ENCODE data around the gene PAX2.
A peak's percentile ranks its signal among the peaks of the same experiment; 100 is the strongest.

The PAX2 gene

DNA sequence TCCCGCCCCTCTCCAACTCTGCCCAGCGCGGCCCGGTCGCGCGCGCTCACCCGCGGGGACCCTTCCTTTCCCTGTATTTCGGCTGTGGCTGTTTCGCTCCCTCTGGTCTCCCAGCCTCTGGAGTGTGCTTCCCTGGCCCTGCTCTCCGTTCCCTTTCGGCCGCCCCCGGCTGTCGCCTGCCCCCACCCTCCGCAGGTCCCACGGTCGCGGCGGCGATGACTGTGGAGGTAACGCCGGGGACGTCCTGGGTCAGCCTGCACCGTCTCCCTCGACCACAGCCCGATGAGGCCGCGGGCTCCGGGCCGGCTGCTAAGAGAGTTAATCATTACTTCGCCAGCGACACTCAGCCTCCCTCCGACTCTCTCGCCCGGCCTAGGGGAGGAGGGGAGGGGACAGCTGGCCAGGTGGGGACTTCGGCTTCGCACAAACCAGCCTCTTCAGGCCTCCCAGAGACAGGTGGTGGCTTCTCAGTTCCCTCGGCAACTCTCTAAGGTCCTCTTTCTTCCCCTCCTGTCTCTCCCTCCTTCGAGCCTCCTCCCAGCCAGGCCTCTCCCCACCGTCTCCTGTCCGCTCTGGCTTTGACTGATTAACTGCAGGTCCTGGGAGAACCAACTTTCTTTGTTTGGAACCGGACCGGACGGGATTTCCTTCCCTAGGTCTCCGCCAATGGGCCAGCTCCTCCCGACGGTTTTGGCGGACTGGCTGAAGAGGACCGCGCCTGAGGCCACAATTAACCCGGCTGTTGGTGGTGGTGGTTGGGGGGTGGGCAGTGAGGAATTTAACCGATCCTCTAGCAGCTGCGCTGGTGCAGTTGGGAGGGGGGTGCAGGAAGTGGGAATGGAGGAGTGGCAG is 5.6 kb upstream of the PAX2 start:
- DNase-seq (ENCODE audit: low spot score): no peak

DNA sequence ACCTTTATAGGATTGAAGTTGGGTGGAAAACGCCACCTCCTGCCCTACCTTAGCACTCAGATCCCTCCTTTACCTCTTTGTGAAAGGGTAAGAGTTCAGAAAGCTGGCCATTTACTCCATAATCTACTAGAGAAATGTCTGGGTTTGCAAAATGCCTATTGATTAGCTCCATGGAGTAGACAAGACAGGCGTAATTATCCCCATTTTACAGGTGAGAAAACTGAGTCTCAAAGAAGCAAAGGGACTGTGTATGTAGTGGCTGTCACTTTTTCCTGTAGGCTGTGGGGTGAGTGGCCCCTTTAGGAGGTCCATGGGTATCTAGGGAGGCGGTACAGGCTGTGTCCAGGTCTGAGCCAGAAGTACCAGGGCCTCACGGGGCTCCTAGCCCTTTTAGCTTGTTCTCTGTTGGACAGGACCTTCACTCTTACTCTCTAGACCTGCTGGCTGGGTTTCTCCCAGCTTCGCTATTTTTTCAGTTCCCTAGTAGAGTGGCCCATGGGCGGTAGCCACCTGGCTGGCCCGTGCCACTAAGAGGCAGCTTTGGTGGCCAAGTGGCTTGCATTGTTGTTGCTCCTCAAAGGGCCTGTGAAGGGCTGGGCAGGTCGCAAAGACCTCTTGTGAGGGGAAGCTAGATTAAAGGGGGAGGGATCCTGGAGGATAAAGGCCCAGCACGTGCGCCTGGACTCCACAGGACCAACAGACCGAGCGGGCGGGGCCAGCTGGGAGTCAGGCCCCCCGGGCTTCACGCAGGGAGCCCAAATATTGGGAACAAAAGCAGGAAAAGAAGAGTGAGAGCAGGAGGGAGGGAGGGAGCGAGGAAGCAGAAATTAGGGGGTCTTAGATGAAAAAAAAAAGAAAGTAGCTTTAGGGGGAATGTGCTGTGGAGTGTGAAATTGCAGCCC is 4.7 kb upstream of the PAX2 start:
- no peak for DNase-seq (ENCODE audit: low spot score)

GRCh38 chr10:100741378-100742075 is 3.9 kb upstream of the PAX2 start:
- no peak for DNase-seq (ENCODE audit: low spot score)

DNA sequence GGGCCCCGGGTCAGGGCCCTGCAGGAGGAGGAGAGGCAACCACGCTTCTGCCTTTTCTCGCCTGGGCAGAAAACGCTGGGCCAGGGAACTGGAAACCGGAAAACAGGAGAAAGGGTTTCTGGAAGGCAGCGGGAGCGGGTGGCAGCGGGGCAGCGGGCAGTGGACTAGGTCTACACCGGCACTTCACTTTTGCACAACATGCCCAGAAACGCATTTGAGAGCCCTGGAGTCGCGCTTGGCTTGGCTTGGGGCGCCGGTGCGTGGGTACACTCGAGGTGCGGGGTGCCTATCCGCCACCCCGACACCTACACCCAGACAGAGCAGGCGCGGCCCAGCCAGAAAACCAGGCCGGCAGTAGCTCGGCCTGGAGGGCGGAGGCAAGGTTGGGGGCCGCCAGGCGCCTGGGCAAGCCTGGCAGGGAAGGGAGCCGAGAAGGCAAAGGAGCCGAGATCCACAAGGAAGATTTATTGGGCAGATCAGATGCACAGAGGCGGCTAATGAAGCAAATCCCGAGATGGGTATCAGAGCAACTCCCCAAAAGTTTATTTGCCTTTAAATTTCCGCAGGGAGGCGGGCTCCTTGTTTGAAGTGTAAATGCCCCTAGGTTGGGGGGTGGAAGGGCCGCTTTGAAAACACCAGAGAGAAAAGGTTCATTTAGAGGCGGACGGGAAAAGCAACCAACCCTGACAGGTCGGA is 3.2 kb upstream of the PAX2 start:
- DNase-seq (ENCODE audit: low spot score): no peak

- no peak for DNase-seq (ENCODE audit: low spot score)
Observed at GRCh38 chr10:100742936-100743335, 2.4 kb upstream of the PAX2 start.

- DNase-seq (ENCODE audit: low spot score): peak; percentile 81
Observed at GRCh38 chr10:100743626-100744135, 1.7 kb upstream of the PAX2 start.

GRCh38 chr10:100744136-100744986 is 1.0 kb upstream of the PAX2 start:
- no peak for DNase-seq (ENCODE audit: low spot score)

DNA sequence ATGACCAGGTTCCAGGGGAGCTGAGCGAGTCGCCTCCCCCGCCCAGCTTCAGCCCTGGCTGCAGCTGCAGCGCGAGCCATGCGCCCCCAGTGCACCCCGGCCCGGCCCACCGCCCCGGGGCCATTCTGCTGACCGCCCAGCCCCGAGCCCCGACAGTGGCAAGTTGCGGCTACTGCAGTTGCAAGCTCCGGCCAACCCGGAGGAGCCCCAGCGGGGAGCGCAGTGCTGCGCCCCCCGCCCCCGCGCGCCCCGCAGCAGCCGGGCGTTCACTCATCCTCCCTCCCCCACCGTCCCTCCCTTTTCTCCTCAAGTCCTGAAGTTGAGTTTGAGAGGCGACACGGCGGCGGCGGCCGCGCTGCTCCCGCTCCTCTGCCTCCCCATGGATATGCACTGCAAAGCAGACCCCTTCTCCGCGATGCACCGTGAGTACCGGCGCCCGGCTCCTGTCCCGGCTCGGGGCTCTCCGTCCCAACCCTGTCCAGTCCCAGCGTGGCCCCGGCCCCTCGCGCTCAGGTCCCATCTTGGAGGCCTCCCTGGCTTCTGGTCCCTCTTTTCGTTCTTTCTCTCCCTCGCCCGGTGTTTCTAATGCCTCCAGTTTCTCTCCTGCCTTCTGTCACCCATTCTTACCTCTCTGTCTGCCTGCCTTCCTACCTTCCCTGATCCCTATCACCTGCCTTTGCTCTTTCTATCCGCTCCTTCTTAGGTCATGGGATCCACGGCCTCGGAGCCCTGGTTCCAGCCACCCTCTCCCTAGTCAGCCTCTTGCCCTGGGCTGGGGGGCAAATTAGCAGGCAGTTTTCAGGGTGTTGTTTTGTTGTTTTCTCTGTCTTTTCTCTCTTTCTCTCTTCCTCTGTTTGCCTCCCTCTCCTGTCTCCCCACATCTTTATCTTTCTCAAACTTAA is 751 bp downstream of the PAX2 start:
- no peak for DNase-seq (ENCODE audit: low spot score)

- no peak for DNase-seq (ENCODE audit: low spot score)
Observed at GRCh38 chr10:100746784-100747455, 1.5 kb downstream of the PAX2 start.

DNA sequence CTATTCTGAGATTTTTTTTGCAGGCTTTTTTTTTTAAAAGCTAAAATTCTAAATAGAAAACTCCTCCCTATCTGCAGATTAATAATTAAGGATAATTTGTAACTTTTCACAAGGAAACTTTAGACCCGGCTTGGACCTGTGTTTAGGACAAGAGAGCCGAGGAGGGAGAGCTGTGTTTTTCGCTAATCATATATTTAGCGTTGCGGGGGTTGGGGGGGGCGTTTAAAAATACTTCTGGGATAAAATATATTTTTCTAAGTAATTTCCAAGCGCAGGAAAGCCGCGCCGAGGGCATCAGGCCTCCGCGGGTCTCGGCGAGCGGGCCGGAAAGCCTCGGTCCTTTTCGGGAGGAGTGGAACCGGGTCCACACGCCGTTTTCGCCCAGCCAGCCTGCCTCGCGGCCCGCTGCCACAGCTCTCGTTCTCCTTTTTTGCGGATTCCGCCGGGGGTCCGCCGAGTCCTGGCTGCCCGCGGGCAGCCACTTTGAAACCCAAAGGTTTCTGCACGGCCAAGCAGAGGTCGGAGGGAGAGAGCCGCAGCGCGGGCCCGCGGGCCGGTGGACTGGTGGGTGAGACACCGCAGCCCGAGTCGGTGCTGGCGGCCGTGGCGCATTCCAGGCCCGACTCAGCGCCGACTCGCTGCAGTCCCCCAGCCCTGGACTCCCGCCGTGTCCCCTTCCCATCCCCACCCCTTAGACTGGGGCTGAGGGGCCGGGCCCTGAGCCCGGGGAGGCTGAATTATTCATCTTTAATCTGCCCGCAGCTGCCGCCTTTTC is 2.3 kb downstream of the PAX2 start:
- DNase-seq (ENCODE audit: low spot score): no peak

DNA sequence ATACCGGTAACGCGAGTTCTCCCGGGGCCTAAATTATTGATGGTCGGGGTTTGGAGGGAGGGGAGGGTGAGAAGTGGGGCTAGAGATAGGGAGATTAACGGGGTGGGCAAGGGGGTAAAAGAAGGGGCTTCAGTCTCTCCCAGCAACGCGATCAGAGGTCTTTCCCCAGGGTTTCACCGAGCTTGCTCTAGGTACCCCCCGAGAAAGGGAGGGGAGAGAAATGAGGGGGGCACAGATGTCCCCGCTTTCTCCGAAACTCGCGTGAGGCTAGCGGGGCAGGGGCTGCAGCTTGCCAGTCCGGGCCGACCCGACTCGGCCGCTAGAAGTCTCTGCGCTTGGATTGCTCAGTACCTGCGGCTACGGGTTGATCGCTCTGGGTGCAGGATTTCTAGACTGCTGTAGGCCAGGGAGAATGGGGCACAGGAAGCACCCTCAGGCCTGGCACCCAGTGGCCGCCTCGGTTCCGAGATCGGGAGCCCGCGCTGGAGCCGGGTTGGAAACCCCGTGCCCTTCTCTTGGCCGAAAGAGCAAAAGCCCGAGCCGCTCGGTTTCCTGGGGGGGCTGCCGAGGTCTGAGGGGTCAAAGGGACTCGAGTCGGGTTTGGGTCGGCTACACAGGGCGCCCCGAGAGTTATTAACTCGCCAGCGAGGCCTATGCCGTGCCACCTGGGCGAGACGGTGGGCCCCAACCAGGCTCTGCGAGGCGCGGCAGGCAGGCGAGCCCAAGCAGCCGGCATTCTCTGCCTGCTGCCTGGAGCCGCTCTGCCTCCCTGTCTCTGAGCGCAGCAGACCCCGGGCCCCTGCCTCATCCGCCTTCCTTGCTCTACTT is 3.1 kb downstream of the PAX2 start:
- no peak for DNase-seq (ENCODE audit: low spot score)

- no peak for DNase-seq (ENCODE audit: low spot score)
Observed at GRCh38 chr10:100749059-100749308, 3.6 kb downstream of the PAX2 start.

GRCh38 chr10:100749309-100750217 is 4.2 kb downstream of the PAX2 start:
- no peak for DNase-seq (ENCODE audit: low spot score)

GRCh38 chr10:100750291-100751210 is 5.2 kb downstream of the PAX2 start:
- no peak for DNase-seq (ENCODE audit: low spot score)

- no peak for DNase-seq (ENCODE audit: low spot score)
Observed at GRCh38 chr10:100751211-100751933, 6.0 kb downstream of the PAX2 start.
